Panc1 (cell line): ENCODE measurements around the gene PRM3. TPM values are rescaled to one million over a fixed set of nuclear protein-coding genes. Genes with fewer than 3 reads are reported as not detected.
A peak's percentile ranks its signal among the peaks of the same experiment; 100 is the strongest.

Source experiments
- ATAC-seq: fragments of 200-7000 bp; cut with Tn5 transposase; 2 replicates; pipeline ENCODE4 v1.9.1; 2020; ENCODE audit warnings: mild to moderate bottlenecking, moderate library complexity
- BruUV-seq: library from RNA; stranded (reverse); fragments of 400-500 nt; replicated peaks from 2 replicates; lab custom pipeline; 2021; lab: Mats Ljungman, UMichigan
- CTCF ChIA-PET: fragments of 300-600 bp; sonication (Branson Sonifier 250); formaldehyde crosslinking; loops from one replicate; lab custom pipeline; 2022; ENCODE audit warnings: antibody characterized with exemption; lab: Charles Lee
- POLR2A ChIA-PET: fragments of 300-600 bp; sonication (Branson Sonifier 250); formaldehyde crosslinking; loops from one replicate; lab custom pipeline; 2022; ENCODE audit warnings: antibody characterized with exemption; lab: Charles Lee
- DNase-seq: peaks from one replicate; pipeline ENCODE4 v3.0.0-alpha.2; 2010; ENCODE audit warnings: low read depth, low spot score
- H3K27ac ChIP-seq: 2 replicates; pipeline ENCODE4 v1.5.1; 2011; ENCODE audit warnings: mild to moderate bottlenecking, low read length, inconsistent platforms
- H3K27me3 ChIP-seq: fragments of 200-500 bp; sonication (Bioruptor generic); 2 replicates; pipeline ENCODE4 v1.6.0; 2014; ENCODE audit warnings: low read length, inconsistent platforms; ENCODE audit not compliant: control insufficient read depth, insufficient read depth
- H3K36me3 ChIP-seq: fragments of 200-500 bp; sonication (Bioruptor generic); 2 replicates; pipeline ENCODE4 v1.5.1; 2014; ENCODE audit warnings: inconsistent platforms, mild to moderate bottlenecking, low read length, moderate library complexity; ENCODE audit not compliant: control insufficient read depth, insufficient read depth
- H3K4me1 ChIP-seq: 2 replicates; pipeline ENCODE4 v1.5.1; 2011; ENCODE audit warnings: inconsistent platforms, mild to moderate bottlenecking, low read length, moderate library complexity; ENCODE audit not compliant: control insufficient read depth, insufficient read depth
- H3K4me3 ChIP-seq, 2 experiments: 2 replicates each; pipeline ENCODE4 v1.5.1; 2011 to 2012; ENCODE audit warnings: low read depth in 2 of 2, low read length in 2 of 2, mild to moderate bottlenecking in 2 of 2, inconsistent platforms in 1 of 2, moderate library complexity in 1 of 2
- H3K9me3 ChIP-seq: fragments of 200-500 bp; sonication (Bioruptor generic); 2 replicates; pipeline ENCODE4 v1.5.1; 2014; ENCODE audit warnings: low read depth, mild to moderate bottlenecking, inconsistent platforms, low read length, moderate library complexity; ENCODE audit not compliant: control insufficient read depth, insufficient read depth
- CTCF ChIP-seq: fragments of 450-650 bp; IDR thresholded peaks from 2 replicates; pipeline ENCODE4 v1.5.1; 2017; ENCODE audit warnings: mild to moderate bottlenecking
- POLR2AphosphoS5 ChIP-seq: IDR thresholded peaks from 2 replicates; pipeline ENCODE4 v1.6.1; 2012; ENCODE audit warnings: mild to moderate bottlenecking, low read depth, low read length, moderate library complexity
- REST ChIP-seq, 2 experiments: IDR thresholded peaks; 2 replicates each; pipeline ENCODE4 v1.6.1; 2011 to 2012; ENCODE audit warnings: low read depth in 2 of 2, control low read depth in 1 of 2, low read length in 1 of 2, mild to moderate bottlenecking in 1 of 2, moderate library complexity in 1 of 2; ENCODE audit not compliant: insufficient read depth in 1 of 2
- SIN3A ChIP-seq: IDR thresholded peaks from 2 replicates; pipeline ENCODE4 v1.6.1; 2012; ENCODE audit warnings: low read depth, mild to moderate bottlenecking, low read length, moderate library complexity, borderline replicate concordance; ENCODE audit not compliant: insufficient read depth
- TCF7L2 ChIP-seq: IDR thresholded peaks from 2 replicates; pipeline ENCODE4 v1.6.1; 2011; ENCODE audit warnings: mild to moderate bottlenecking, low read depth, low read length, inconsistent platforms
- in situ Hi-C: cut with HindIII; loops from 2 replicates; pipeline ENCODE4 v1.10.0; 2016; ENCODE audit warnings: low sequenced_read_pairs, low pct_unique_long_range_greater_than_20kb
- intact Hi-C: fragments of 100-400 bp; cut with micrococcal nuclease; formaldehyde crosslinking; loops from one replicate; pipeline ENCODE4 v1.10.0; 2022; ENCODE audit not compliant: unreplicated experiment
- total RNA-seq: library from RNA; stranded (reverse); gene quantifications from one replicate; pipeline ENCODE4 v1.2.1, GENCODE V29; 2021; ENCODE audit not compliant: unreplicated experiment

PRM3 gene
- total RNA-seq, 1 experiment from 2014 or later: not detected

- TF ChIP-seq POLR2AphosphoS5 (no peak), SIN3A (no peak), REST (IDR thresholded peaks at IDR 0.05; ENCODE audit: insufficient read depth in 1 of 2, low read depth in 2 of 2, low read length in 1 of 2) (no peak), TCF7L2 (no peak), CTCF (no peak)
- intact Hi-C loops: no loop called here
- Histone ChIP-seq H3K9me3 (no peaks in the 10 kb centered on the region), H3K4me3 (no peak overlapping the region), H3K36me3 (no peaks in the 10 kb centered on the region), H3K4me1 (no peaks in the 10 kb centered on the region), H3K27ac (no peak overlapping the region), H3K27me3 (no peaks in the 10 kb centered on the region)
- in situ Hi-C loops: no loop called here
- no peak for ATAC-seq
- CTCF ChIA-PET: no interaction called here
- POLR2A ChIA-PET: no interaction called here
- BruUV-seq: no TSS peak
- DNase-seq: no peak
These were observed 47.5 kb downstream of the PRM3 start for GRCh38 chr16:11225677-11226549.

DNA sequence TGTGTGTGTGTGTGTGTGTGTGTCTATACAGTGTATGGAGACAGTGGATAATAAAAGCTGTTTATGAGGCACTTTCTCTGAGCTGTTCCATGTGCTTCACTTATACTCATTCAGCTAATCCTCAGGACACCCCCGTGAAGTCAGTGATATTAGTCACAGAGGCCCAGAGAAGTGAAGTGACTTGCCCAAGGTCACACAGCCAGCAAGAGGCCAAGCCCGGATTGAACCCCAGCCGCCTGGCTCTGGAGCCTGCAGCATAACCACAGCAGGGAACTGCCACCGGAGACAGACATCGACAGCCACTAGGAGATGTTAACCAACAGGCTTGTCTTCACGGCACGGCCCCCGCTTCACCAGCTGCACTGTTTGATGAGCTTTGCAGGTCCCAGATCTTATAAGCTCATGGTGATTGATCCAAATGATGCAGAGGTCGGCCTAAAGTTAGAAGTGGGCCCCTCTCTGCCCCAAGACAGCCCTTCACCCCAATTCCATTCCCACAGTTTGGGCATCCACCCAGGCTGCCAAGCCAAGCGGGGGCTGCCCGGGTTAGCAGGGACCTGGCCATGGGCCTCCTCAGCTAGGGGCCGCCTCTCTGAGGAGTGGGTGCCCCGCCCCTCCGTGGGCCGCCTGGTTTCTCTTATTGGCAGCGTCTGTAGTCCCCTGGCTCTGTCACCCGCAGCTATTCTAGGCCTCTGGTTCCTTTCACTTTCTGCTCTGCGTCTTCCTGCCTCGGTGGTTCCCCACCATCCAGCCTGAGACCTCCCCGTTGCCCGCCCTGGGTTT lies 48.3 kb downstream of the PRM3 start:
- intact Hi-C loops (no loop called here), in situ Hi-C loops (no loop called here)
- no TSS peak for BruUV-seq
- ATAC-seq (peak; percentile 15; the same call in 1 of the 2 replicates), DNase-seq (no peak)
- TF ChIP-seq POLR2AphosphoS5 (no peak), SIN3A (no peak), TCF7L2 (no peak), CTCF (no peak), REST (IDR thresholded peaks at IDR 0.05; ENCODE audit: insufficient read depth in 1 of 2, low read depth in 2 of 2, low read length in 1 of 2) (no peak)
- no peaks in the 10 kb centered on the region for H3K27me3 ChIP-seq
- no peaks in the 10 kb centered on the region for H3K36me3 ChIP-seq
- H3K4me1 ChIP-seq: no peaks in the 10 kb centered on the region
- ChIA-PET CTCF (no interaction called here), POLR2A (interaction anchor here (0.6 kb wide), 1 partner anchor 30 kb away, joined by 3 read pairs; no protein-coding TSS in a partner anchor)
- H3K27ac ChIP-seq: no peak overlapping the region
- H3K4me3 ChIP-seq: no peak overlapping the region
- H3K9me3 ChIP-seq: no peaks in the 10 kb centered on the region
